GM23338 (cell line): ENCODE results near the gene TBC1D2B.

ENCODE experiments used
- CREB1 ChIP-seq: fragments of 250-450 bp; sonication (Bioruptor Pico); IDR thresholded peaks from 2 replicates; pipeline ENCODE4 v1.5.0; 2020; ENCODE audit warnings: low read depth, mild to moderate bottlenecking, moderate library complexity
- CTCF ChIP-seq, 2 experiments: fragments of 200-600 bp in 1 of 2; sonication (generic) in 1 of 2; conservative IDR thresholded peaks; 2 replicates each; pipeline versions ENCODE4 v1.5.1 to v1.6.1; 2016 to 2017; ENCODE audit warnings: antibody characterized with exemption in 2 of 2, low read depth in 2 of 2, mild to moderate bottlenecking in 2 of 2, moderate library complexity in 1 of 2
- EZH2 ChIP-seq: fragments of 200-600 bp; sonication (generic); IDR thresholded peaks from one replicate; pipeline ENCODE4 v1.8.0; 2017; ENCODE audit warnings: antibody characterized with exemption, mild to moderate bottlenecking, low read depth; ENCODE audit not compliant: unreplicated experiment
- EZH2phosphoT487 ChIP-seq: fragments of 200-600 bp; sonication (generic); IDR thresholded peaks from one replicate; pipeline ENCODE4 v1.8.1; 2018; ENCODE audit warnings: antibody characterized with exemption; ENCODE audit not compliant: unreplicated experiment
- JUNB ChIP-seq: IDR thresholded peaks from one replicate; pipeline ENCODE4 v1.6.1; 2016; ENCODE audit warnings: antibody characterized with exemption; ENCODE audit not compliant: unreplicated experiment
- NANOG ChIP-seq: IDR thresholded peaks from 2 replicates; pipeline ENCODE4 v1.6.1; 2016; ENCODE audit warnings: antibody characterized with exemption, borderline replicate concordance
- POLR2AphosphoS5 ChIP-seq: IDR thresholded peaks from 2 replicates; pipeline ENCODE4 v1.6.1; 2016; ENCODE audit warnings: antibody characterized with exemption, low read depth
- REST ChIP-seq: IDR thresholded peaks from one replicate; pipeline ENCODE4 v1.6.1; 2018; ENCODE audit warnings: antibody characterized with exemption; ENCODE audit not compliant: unreplicated experiment
- ZNF331 ChIP-seq: fragments of 250-450 bp; sonication (Bioruptor Pico); IDR thresholded peaks from 2 replicates; pipeline ENCODE4 v1.5.0; 2020; ENCODE audit warnings: low read depth, mild to moderate bottlenecking, moderate library complexity
- ZNF462 ChIP-seq: fragments of 250-450 bp; sonication (Bioruptor Pico); IDR thresholded peaks from 2 replicates; pipeline ENCODE4 v1.5.0; 2020; ENCODE audit warnings: mild to moderate bottlenecking, moderate library complexity

GRCh38 chr15:78045189-78045588 lies 32.3 kb downstream of the TBC1D2B start:
- no peak for TF ChIP-seq EZH2
- TF ChIP-seq CTCF (conservative IDR thresholded peaks at IDR 0.05; ENCODE audit: low read depth in 2 of 2), result no peak
- TF ChIP-seq CREB1 (CRISPR knock-in tag), result no peak
- no peak for TF ChIP-seq NANOG
- TF ChIP-seq POLR2AphosphoS5, result no peak
- TF ChIP-seq REST, result no peak
- no peak for TF ChIP-seq ZNF462 (CRISPR knock-in tag)
- TF ChIP-seq ZNF331 (CRISPR knock-in tag), result no peak
- no peak for TF ChIP-seq JUNB
- no peak for TF ChIP-seq EZH2phosphoT487
